Left renal cortex interstitium (tissue), 4 donors: ENCODE results near the gene ANKRA2. TPM values are rescaled to one million over a fixed set of nuclear protein-coding genes. Genes with fewer than 3 reads are reported as not detected.
A peak's percentile ranks its signal among the peaks of the same experiment; 100 is the strongest.

Experiments
- DNase-seq, 4 donors: peaks; one replicate each; pipeline ENCODE4 v3.0.0-alpha.2; 2013; ENCODE audit warnings: low read depth in 4 of 4, low spot score in 2 of 4, missing footprints in 1 of 4
- polyA plus RNA-seq, 4 donors: library from polyadenylated mRNA; unstranded; fragments of 120-200 nt; gene quantifications; one replicate each; pipeline ENCODE4 v1.2.1, GENCODE V29; 2013; ENCODE audit not compliant: insufficient read length in 4 of 4

The ANKRA2 gene, protein sequence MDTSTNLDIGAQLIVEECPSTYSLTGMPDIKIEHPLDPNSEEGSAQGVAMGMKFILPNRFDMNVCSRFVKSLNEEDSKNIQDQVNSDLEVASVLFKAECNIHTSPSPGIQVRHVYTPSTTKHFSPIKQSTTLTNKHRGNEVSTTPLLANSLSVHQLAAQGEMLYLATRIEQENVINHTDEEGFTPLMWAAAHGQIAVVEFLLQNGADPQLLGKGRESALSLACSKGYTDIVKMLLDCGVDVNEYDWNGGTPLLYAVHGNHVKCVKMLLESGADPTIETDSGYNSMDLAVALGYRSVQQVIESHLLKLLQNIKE
- 10 to 100 TPM; 36.8 to 68.7 (median 47.3) TPM for polyA plus RNA-seq

DNA sequence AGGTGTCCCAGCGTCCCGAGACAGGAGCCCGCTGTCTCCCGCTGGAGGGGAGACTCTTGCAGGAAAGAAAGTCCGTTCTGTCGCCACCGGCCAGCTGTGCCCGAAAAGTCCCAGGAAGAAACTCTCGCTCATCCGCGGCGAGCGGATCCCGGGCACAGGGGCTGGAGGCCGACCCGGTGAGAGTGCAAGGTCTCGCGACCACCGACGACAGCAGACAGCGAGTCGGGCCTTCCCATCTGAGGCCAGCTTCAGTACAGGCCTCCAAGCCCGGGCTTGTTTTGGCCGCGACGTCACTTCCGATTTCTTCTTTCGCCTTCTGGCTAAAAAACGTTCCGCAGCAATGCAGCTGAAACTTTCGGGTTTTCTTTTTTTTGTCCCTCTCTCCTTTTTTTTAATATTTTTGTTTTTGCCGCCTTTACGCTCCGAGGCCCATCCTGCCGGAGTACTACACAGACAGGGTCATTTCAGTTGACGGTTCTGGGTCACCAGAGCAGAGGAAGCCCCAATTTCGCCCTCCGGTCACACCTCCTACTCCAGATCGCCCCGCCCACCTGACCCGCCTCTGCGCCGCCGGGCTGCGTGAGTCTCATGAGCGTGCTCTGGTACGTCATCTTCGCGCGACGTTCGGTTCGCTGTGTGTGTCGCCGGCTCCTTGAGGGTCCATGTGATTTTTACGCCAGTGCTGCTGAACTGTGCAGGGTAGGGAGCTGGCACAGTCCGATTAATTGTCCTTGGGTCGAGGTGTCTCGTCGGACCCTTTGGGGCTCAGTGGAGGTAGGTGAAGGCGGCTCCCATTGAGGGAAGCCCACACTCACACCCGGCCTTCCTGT, at the start of gene ANKRA2, which contains the start of gene UTP15:
TSS of gene ANKRA2 (minus strand) at position 501 of the 830 bp plus-strand sequence. CDS start 2,758 bp downstream, outside the sequence.
TSS of gene UTP15 (plus strand) at position 605 of the 830 bp plus-strand sequence. CDS start 1,602 bp downstream, outside the sequence.
- DNase-seq = peak; percentile 97 to 99 (median 98)

DNA sequence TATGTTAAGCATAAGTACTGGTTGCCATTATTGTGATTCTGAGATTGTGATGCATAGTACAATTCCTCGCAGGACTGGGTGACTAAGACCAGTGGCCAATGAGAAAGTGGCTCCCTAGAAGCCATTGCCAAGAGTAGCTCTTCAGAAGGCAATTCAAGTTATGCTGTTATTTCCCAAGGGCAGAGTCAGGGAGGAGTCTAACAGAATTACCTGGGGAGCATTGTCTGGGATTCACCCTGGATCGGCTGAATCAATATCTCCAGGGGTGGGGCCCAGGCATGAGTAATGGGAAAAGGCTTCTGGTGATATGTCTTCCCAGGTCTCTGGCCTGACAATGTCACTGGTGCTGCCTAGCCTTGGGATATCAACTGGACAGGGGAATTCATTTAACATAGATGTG, 49.6 kb upstream of the ANKRA2 start:
- DNase-seq = no peak

DNA sequence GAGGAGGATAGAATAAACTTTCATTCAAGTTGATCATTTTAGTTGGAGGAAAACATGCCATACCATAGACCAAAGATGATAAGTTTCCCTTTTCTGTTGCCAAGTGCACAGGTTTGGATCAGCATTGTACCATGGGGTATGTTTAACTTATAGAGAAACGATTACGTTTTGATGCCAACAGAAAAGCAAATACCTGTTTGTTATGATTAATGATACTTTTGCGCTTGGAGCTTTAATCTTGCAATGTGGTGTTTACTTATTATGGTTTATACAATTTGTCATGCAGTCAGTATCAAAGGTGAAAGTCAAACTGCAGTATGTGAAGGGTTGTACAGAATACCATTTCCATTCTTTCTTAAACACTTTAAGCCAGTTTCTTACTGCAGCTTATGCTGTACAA, 47.4 kb upstream of the ANKRA2 start:
- DNase-seq = no peak

DNA sequence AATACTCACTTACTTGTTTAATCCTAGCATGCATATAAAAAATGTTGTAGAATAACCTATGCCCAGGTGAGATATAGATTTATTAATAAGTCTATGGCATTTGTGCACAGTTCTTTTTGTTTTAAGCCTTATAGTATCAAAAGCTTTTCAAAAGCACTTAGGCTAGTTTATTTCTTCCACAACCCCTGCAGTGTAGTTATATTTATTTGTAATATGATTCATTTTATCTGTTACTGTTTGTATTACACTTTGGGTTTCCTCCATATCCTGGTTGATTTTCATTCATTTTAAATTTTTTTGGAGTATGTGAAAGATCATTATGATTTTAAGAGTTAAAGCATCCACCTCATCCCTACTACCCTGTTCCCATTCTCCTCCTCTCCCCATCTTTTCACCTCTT, 41.8 kb upstream of the ANKRA2 start:
- no peak for DNase-seq

DNA sequence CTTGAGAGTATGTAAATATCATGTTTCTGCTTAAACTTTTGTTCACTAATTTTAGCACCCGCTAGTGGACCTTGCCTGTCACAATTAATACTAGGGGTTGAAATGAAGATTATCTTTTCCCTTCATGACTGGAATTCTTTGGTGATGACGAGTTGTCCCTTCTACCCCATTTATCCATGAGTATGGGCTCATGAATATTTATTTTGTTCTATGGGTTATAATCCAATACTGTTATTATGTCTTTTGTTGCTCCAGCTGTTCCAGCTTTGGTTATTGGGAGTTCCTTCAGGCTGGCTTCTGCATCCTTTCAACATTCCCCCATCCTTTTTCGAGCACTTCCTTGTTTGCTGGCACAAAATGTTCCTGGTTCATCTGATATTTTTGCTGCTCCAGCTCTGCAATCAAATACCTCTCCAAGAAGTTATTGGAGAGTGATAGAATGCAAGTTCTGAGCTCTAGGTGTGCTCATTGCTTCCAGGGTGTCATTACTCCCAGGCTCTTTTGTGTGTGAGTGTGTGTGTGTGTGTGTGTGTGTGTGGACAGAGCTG, 40.8 kb upstream of the ANKRA2 start:
- DNase-seq = no peak

DNA sequence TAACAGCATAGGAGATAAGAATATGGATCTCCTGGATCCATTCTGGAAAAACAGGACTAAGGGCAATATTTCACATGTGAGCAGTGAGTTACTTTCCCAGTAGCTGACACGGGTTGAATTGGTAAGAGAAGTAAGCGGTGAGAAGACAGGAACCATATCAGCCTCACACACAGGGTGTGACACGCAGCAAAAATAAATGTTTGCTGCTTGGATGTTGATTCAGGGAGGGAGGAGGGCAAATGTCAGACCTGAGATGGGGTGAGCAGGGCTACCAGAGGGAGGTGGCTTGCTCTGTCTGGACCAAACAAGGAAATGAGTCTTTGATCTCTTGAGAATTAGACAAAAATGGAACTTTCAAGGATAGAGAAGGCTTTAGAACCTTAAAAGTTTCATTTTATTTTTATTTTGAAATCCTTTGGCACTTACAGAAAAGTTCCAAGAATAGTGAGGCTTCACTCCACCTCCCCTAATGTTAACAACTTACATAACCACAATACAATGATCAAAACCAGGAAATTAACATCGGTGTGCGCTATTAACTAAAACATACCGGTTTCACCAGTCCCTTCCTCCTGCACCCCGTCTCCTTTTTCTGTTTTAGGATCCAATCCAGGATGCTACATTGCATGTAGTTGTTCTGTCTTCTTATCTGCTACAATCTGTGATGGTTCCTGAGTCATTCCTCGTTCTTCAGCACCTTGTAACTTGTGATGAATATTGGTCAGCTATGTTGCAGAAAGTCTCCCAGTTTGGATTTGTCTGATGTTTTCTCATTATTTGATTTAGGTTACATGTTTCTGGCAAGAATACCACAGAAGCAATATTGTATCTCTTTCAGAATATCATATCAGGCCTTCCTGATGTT, 40.0 kb upstream of the ANKRA2 start:
- DNase-seq = no peak

DNA sequence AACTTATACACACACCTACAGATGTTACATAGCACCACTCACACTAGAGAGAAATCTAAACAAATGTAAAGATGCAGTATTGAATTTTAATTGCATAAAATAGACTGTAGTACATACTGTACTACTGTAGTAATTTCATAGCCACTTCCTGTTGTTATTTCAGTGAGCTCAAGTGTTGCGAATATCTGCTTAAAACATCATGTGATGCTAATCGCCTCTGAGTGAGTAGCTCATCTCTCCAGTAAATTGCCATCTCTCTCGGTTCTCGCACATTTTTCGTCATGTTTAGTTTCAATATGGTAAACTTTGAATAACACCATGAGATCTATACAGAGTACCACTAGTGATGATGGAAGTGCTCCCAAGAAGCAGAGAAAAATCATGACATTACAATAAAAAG, 38.6 kb upstream of the ANKRA2 start:
- no peak for DNase-seq

DNA sequence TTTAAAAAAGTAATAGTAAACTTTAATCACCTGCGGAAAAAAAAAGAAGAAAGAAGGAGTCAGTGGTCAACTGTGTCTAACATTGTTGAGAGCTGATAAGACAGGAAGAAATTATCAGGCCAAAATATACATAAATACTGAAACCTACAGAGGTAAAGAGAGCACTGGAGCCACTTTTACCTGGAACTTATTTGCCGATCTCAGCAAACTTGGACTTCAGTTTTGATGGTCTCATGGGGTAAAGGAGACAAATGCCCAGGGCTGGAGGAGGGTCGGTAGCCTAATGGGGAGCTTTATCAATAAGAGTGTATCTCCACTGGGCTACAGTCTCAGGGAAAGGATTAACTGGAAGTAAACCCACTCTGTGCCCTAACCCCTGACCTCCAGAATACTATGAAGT, 33.9 kb upstream of the ANKRA2 start:
- DNase-seq = no peak

DNA sequence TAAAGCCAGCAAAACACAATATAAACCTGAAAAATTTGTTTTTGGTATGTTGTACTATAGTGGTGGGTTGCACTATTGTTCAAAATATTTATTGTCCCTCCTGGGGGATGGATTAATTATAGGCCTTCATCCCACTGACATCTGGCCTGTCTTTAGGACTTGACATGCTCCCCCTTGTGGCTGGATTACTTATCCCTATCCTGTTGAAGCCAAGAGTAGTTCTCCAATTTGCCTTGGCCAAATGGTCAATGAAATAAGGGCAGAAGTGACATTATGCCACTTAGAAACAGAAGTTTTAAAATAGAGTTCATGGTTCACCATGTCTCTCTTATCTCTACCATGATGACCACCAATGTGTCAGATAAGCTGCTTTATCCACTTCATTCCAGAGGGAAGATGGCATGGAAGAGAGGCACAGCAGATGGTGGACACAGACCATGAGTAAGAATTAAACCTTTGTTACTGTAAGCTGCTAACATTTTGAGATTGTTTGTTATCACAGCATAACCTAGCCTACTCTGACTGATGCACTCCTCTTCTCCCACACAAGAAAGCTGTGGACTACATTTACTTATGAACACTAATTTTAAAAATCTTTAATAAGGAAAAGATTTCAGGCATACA, 31.4 kb upstream of the ANKRA2 start:
- no peak for DNase-seq

DNA sequence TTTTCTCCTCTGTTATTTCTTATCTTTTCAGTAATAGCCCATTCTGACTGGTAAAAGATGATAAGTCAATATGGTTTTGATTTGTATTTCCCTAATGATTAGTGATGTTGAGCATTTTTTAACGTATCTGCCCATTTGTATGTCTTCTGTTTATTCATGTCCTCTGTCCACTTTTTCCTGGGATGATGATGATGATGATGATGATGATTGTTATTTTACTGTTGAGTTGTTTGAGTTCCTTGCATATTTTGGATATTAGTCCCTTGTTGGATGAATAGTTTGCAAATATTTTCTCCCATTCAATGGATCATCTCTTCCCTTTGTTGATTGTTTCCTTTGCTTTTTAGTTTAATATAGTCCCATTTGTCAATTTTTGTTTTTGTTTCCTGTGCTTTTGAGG, 27.1 kb upstream of the ANKRA2 start:
- no peak for DNase-seq

DNA sequence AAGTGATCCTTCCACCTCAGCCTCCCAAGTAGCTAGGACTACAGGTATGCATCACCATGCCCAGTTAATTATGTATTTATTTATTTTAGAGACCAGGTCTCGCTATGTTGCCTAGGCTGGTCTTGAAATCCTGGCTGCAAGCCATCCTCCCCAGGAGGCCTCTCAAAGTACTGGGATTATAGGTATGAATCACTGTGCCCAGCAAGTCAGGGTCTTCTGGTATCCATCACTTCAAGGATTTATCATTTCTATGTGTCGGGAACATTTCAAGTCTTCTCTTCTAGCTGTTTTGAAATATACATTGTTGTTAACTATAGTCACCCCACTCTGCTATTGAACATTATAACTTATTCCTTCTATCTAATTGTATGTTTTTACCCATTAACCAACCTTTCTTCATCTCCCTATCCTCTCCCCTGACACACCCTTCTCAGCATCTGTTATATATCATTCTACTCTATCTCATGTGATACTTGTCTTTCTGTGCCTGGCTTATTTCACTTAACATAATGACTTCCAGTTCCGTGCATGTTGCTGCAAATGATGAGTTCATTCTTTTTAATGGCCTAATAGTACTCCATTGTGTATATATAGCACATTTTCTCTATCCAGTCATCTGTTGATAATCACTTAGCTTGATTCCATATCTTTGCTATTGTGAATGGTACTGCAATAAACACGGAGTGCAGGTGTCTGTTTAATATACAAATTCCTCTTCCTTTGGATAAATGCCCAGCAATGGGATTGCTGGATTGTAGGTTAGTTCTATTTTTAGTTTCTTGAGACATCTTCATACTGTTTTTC, 26.5 kb upstream of the ANKRA2 start:
- DNase-seq = no peak

DNA sequence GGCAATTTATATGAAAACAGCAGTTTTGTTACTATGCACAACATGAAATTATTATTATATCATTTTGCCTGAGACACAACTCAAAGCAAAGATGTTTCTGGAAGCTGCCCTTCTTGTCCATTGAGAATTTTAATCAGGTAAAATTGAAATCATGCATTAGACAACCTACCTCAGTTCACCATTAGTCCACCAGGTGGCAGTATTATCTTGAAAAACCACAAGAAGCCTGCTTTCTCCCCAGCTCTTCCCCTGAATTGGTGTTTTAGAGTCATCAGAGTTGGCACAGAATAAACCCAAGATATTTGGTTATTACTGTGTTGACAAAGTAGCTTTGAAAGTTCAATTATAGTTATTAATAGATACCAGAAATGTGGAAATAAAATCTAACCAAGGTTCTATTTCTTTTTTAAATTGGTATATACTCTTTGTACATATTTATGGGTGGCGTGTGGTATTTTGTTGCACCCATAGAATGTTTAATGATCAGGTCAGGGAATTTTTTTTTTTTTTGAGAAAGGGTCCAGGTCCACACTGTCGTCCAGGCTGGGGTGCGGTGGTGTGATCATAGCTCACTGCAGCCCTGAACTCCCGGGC, 25.8 kb upstream of the ANKRA2 start:
- DNase-seq = peak; percentile 21 to 63 (median 53)

DNA sequence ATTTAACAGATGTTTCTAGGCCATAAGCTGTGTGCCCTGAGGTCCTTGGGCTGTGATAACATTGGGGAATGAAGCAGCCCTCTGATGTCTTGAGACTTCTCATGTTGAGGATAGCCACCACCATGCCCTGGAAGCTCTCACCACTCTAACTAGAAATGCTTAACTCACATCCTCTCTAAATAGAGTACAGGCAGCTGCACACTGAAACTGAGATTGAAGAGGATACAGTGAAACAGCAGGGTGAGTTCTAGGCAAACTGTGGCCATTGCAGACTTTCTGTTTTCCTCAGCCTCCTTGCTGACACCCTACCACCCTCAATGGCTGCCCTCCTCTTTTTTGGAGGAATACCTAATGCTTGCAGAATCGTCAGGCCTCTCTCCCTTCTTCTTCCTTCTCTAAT, 22.5 kb upstream of the ANKRA2 start:
- no peak for DNase-seq

DNA sequence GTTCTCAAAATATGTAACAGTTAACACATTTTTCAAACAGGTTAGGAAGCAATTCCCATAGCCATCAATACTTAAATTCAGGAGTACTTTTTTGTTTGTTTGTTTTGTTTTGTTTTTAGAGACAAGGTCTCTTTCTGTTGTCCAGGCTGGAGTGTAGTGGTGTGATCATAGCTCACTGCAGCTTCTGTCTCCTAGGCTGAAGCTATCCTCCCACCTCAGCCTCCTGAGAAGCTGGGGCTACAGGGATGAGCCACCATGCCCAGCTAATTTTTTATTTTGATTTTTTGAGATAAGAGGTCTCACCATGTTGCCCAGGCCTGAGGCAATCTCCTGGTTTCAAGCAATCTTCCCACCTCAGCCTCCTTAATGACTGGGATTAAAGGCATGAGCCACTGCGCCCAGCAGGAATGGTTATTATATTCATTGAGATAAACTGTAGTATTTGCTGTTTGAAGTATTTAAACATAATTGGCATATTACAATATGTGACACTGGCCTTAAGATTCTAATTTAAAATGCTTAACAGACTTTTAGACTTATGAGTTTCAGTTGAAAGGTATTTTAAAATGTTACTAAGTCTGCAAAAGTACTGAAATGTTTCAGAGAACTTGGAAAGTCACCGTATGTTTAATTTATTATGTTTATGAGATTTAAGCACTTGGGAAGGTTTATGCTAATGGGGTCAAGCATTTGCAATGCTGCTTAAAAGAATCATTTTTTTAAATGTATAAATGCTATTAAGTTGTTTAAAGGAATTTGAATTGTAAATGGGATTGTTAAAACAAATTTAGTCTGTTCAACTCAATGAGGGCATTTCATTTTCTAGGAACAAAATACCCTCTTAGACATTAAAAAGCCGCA, 17.1 kb upstream of the ANKRA2 start:
- DNase-seq = no peak

DNA sequence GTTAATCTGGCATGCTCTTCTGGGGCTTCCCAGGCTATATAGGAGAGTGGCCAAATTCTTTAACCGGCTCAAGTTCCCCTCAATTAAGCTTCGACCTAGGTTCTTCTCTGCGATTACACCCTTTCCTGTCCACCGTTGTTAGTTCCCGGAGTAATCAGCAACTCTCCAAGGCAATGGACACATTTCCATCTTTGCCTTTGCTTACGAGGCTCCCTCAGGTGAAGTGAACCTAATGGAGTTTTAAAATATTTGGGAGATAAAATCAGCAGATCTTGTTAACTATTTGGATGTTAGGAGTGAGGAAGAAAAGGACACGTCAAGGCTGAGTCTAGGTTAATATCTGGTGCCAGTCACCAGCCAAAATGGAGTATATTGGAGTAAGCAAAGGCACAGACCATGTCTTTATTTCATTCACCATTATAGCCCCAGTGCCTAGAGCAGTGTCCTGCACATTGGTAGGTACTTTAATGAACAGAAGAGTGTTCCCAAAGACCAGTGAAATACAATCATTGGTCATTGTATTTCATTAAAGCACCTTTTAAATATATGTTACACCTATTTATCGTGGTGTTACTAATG, 619 bp upstream of the ANKRA2 start:
- no peak for DNase-seq

DNA sequence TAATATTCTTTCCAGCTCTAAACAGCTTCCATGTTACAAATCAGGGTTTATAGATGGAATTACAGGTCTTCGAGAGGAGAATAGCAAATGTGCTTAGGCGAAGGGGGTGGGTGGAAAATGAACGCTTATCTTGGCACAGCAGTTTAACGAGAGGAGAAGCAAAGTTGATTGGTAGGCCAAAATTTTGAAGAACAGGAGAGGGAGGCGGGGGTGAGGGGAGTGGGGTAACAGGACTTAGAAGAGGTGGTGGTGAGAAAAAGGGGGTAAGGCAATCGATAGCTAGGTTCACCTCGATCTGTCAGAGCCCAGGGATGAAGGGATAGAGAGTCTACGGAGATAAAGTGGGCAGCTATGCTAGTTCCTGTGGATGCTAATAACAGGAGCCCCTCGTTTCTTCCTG, 764 bp downstream of the ANKRA2 start:
- DNase-seq = no peak

DNA sequence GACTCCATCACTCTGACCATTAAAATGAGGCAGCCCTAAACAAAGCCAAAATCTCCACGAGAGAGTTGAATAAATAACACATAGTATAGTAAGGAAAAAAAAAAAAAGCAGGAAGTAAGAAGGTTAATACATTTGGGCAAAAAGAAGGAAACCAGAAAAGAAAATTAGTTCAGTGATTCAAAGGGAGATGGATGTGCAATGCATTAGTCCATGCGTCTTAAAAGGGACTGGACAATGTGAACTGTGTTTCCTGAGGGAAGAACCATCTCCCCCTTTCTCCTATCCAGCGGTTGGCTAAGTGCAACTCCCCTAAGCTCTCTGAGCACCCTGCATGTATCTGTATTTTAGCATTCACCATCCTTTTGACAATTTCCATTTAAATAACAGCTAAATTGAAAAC, 1.4 kb downstream of the ANKRA2 start:
- peak in 1 of 4 donors; percentile 0 for DNase-seq

DNA sequence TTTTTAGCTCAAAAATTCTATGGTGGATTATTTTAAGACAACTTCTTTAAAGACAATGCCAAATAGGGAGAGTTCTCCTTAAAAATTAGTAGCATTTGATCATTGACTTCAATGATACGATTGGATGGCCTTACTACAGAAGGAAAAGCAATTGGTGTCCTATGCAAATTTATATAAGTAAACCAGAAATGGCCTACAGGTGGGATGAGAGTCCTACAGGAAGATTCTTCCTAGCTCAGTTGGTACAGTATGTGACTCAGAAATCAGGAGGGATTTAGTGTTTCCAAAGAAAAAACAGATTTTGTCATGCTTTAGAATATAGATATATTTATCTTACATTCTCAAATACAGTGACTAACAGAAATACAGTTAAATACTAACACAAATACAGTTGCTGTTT, 6.5 kb downstream of the ANKRA2 start:
- DNase-seq = no peak
